ENCODE measurements around the gene NPAS3.

The NPAS3 gene

DNA sequence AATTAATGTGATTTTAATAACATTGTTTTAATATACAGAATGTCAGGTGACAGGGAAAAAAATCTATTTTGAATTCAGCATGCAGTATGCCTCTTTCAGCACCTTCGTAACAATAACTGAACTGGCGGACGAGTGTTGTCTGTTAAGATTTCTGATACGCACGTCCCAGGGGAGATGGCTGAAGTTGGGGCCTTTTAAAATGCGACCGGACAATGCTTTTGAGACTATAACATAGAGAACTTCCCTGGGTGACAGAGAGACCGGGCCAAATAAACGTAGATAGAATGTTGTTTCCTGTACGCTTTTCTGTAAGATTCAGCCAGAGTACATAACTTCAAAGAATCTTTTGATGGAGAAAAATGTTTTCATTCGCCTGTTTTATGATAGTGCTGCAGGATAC, 772.5 kb downstream of the NPAS3 start:
- DNase-seq (ENCODE audit: low read depth), result no peak
- TF ChIP-seq CTCF (IDR thresholded peaks at IDR 0.05; ENCODE audit: control insufficient read depth, insufficient read depth, low read depth, low read length, missing control alignments), result no peak
- no peak overlapping the region for H3K4me3 ChIP-seq (ENCODE audit: control insufficient read depth, low read depth, low read length)

DNA sequence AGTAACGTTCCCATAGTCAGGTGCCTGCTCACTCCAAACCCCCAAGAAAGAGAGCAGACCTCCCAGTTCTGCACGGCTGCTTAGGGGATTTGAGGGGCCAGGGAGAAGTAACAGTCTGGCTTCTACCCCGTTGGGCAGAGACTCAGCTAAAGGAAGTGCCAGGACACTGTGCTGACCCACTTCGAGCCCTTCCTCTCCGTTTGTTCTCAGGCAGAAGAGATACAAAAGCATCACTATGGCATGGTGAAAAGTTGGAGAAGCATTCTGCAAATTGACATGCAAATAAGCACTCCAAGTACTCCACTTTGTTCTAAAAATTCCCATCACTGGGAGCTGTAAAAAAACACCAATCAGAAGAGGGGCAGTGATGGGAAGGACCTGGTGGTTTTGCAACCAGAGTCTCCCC, 773.1 kb downstream of the NPAS3 start:
- TF ChIP-seq CTCF (IDR thresholded peaks at IDR 0.05; ENCODE audit: control insufficient read depth, insufficient read depth, low read depth, low read length, missing control alignments), result no peak
- no peak overlapping the region for H3K4me3 ChIP-seq (ENCODE audit: control insufficient read depth, low read depth, low read length)
- no peak for DNase-seq (ENCODE audit: low read depth)

DNA sequence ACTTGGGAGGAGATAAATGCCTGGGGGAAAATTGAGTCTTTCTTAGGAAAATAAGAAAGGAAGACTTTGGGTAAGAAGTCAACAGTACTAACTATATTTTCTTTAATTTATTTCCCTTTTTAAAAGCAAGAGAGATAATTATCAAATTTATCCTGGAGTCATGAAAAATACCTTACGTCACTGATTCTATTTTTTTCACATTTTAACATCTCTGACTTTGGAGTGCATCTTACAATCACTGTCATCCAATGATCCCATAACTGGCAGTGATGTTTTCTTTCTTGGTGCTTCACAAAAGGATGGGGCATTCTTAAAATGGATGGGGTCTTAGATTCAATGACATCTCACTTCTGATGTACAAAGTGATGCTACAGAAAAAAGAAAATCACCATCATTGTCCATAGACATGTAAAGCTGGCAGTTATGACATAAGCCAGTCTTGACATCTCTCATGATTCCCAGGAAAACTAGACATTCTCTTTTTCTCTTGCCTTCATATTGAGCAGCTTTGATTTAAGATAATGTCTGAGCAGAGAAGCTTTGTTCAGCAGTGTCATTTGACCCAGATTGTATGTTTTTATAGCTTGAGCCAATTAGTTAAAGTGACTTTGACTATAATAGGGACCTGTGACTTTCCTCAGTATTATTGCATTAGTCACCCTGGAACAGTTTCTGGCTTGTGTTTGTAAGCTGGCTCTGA, 776.0 kb downstream of the NPAS3 start:
- H3K4me3 ChIP-seq (ENCODE audit: control insufficient read depth, low read depth, low read length), result no peak overlapping the region
- no peak for DNase-seq (ENCODE audit: low read depth)
- TF ChIP-seq CTCF (IDR thresholded peaks at IDR 0.05; ENCODE audit: control insufficient read depth, insufficient read depth, low read depth, low read length, missing control alignments), result no peak

GRCh38 chr14:33715227-33715528, 776.5 kb downstream of the NPAS3 start:
- DNase-seq (ENCODE audit: low read depth), result no peak
- no peak for TF ChIP-seq CTCF (IDR thresholded peaks at IDR 0.05; ENCODE audit: control insufficient read depth, insufficient read depth, low read depth, low read length, missing control alignments)
- H3K4me3 ChIP-seq (ENCODE audit: control insufficient read depth, low read depth, low read length), result no peak overlapping the region

- H3K4me3 ChIP-seq (ENCODE audit: control insufficient read depth, low read depth, low read length), result no peak overlapping the region
- TF ChIP-seq CTCF (IDR thresholded peaks at IDR 0.05; ENCODE audit: control insufficient read depth, insufficient read depth, low read depth, low read length, missing control alignments), result no peak
- no peak for DNase-seq (ENCODE audit: low read depth)
Observed at GRCh38 chr14:33716921-33717320, 778.2 kb downstream of the NPAS3 start.

- no peak for DNase-seq (ENCODE audit: low read depth)
- TF ChIP-seq CTCF (IDR thresholded peaks at IDR 0.05; ENCODE audit: control insufficient read depth, insufficient read depth, low read depth, low read length, missing control alignments), result no peak
- H3K4me3 ChIP-seq (ENCODE audit: control insufficient read depth, low read depth, low read length), result no peak overlapping the region
Observed at GRCh38 chr14:33717866-33718265, 779.2 kb downstream of the NPAS3 start.

Data from AG09309 (cell line).